SK-N-SH treated with all-trans-retinoic acid at 6 μM for 48 hours (cell line): ENCODE results near the gene TRAPPC2.
A peak's percentile ranks its signal among the peaks of the same experiment; 100 is the strongest.

ENCODE experiments used
- ATAC-seq: fragments of 200-7000 bp; cut with Tn5 transposase; 3 replicates; pipeline ENCODE4 v1.9.1; 2020; ENCODE audit warnings: mild to moderate bottlenecking, moderate library complexity
- ARNTL ChIP-seq: fragments of 450-650 bp; formaldehyde crosslinking; IDR thresholded peaks from 2 replicates; pipeline ENCODE4 v1.5.0; 2020; ENCODE audit warnings: low read depth, mild to moderate bottlenecking, moderate library complexity, borderline replicate concordance
- BACH2 ChIP-seq: fragments of 250-450 bp; sonication (Bioruptor Pico); IDR thresholded peaks from 2 replicates; pipeline ENCODE4 v1.9.0; 2021; ENCODE audit warnings: mild to moderate bottlenecking, borderline replicate concordance
- CREB5 ChIP-seq: fragments of 250-450 bp; sonication (Bioruptor Pico); IDR thresholded peaks from 2 replicates; pipeline ENCODE4 v1.5.1; 2020; ENCODE audit warnings: low read depth, mild to moderate bottlenecking, moderate library complexity
- CSDC2 ChIP-seq: fragments of 250-450 bp; sonication (Bioruptor Pico); IDR thresholded peaks from 2 replicates; pipeline ENCODE4 v1.5.0; 2020; ENCODE audit warnings: mild to moderate bottlenecking, moderate library complexity
- ESRRG ChIP-seq: fragments of 250-450 bp; sonication (Bioruptor Pico); IDR thresholded peaks from 2 replicates; pipeline ENCODE4 v1.6.1; 2021; ENCODE audit warnings: mild to moderate bottlenecking
- GLIS3 ChIP-seq: fragments of 250-450 bp; sonication (Bioruptor Pico); IDR thresholded peaks from 2 replicates; pipeline ENCODE4 v1.5.0; 2020; ENCODE audit warnings: mild to moderate bottlenecking, moderate library complexity
- ISL1 ChIP-seq: fragments of 250-450 bp; sonication (Bioruptor Pico); IDR thresholded peaks from 2 replicates; pipeline ENCODE4 v2.1.2; 2022; ENCODE audit warnings: mild to moderate bottlenecking, moderate library complexity
- OSR1 ChIP-seq: fragments of 250-450 bp; sonication (Bioruptor Pico); IDR thresholded peaks from 2 replicates; pipeline ENCODE4 v1.8.0; 2022; ENCODE audit warnings: moderate library complexity, mild to moderate bottlenecking, inconsistent platforms
- PATZ1 ChIP-seq: fragments of 250-450 bp; sonication (Bioruptor Pico); IDR thresholded peaks from 2 replicates; pipeline ENCODE4 v1.8.0; 2020; ENCODE audit warnings: mild to moderate bottlenecking, moderate library complexity, borderline replicate concordance
- PPARA ChIP-seq: fragments of 250-450 bp; sonication (Bioruptor Pico); IDR thresholded peaks from 2 replicates; pipeline ENCODE4 v1.5.0; 2020; ENCODE audit warnings: mild to moderate bottlenecking, borderline replicate concordance
- RARB ChIP-seq: fragments of 250-450 bp; sonication (Bioruptor Pico); IDR thresholded peaks from 2 replicates; pipeline ENCODE4 v1.8.0; 2021; ENCODE audit warnings: mild to moderate bottlenecking, moderate library complexity
- TCF4 ChIP-seq: fragments of 250-450 bp; sonication (Bioruptor Pico); IDR thresholded peaks from 2 replicates; pipeline ENCODE4 v1.8.0; 2021; ENCODE audit warnings: mild to moderate bottlenecking, moderate library complexity, borderline replicate concordance
- TOX ChIP-seq: fragments of 250-450 bp; sonication (Bioruptor Pico); IDR thresholded peaks from 2 replicates; pipeline ENCODE4 v1.8.0; 2021; ENCODE audit warnings: mild to moderate bottlenecking, moderate library complexity, borderline replicate concordance
- ZC3H10 ChIP-seq: fragments of 250-450 bp; sonication (Bioruptor Pico); IDR thresholded peaks from 2 replicates; pipeline ENCODE4 v1.5.1; 2021; ENCODE audit warnings: mild to moderate bottlenecking, moderate library complexity
- ZFP3 ChIP-seq: fragments of 250-450 bp; sonication (Bioruptor Pico); IDR thresholded peaks from 2 replicates; pipeline ENCODE4 v1.5.0; 2020; ENCODE audit warnings: mild to moderate bottlenecking, moderate library complexity
- ZFP30 ChIP-seq: fragments of 450-650 bp; formaldehyde crosslinking; IDR thresholded peaks from 2 replicates; pipeline ENCODE4 v1.5.0; 2022; ENCODE audit warnings: mild to moderate bottlenecking, moderate library complexity
- ZNF70 ChIP-seq: fragments of 450-650 bp; formaldehyde crosslinking; IDR thresholded peaks from 2 replicates; pipeline ENCODE4 v1.5.0; 2020; ENCODE audit warnings: mild to moderate bottlenecking, moderate library complexity
- ZNF8 ChIP-seq: fragments of 450-650 bp; formaldehyde crosslinking; IDR thresholded peaks from 2 replicates; pipeline ENCODE4 v1.5.0; 2020; ENCODE audit warnings: mild to moderate bottlenecking, moderate library complexity
- TF ChIP-seq, protein P1 (sequence below): fragments of 250-450 bp; sonication (Bioruptor Pico); IDR thresholded peaks from 2 replicates; pipeline ENCODE4 v1.5.0; 2020; ENCODE audit warnings: mild to moderate bottlenecking, moderate library complexity
- TF ChIP-seq, protein P2 (sequence below): fragments of 250-450 bp; sonication (Bioruptor Pico); IDR thresholded peaks from 2 replicates; pipeline ENCODE4 v1.5.1; 2021; ENCODE audit warnings: mild to moderate bottlenecking, moderate library complexity
- TF ChIP-seq, protein P3 (sequence below): fragments of 250-450 bp; sonication (Bioruptor Pico); IDR thresholded peaks from 2 replicates; pipeline ENCODE4 v1.8.0; 2021; ENCODE audit warnings: low read depth, mild to moderate bottlenecking, moderate library complexity, borderline replicate concordance

TRAPPC2 gene

GRCh38 chrX:13721819-13722519 is 12.5 kb downstream of the TRAPPC2 start:
- peak; percentile 82 for ATAC-seq
- TF ChIP-seq ZFP30 (CRISPR knock-in tag): no peak
- TF ChIP-seq TCF4 (CRISPR knock-in tag): no peak
- no peak for TF ChIP-seq PPARA (CRISPR knock-in tag)
- TF ChIP-seq TOX (CRISPR knock-in tag): no peak
- TF ChIP-seq ZFP3 (CRISPR knock-in tag): no peak
- no peak for TF ChIP-seq GLIS3 (CRISPR knock-in tag)
- no peak for TF ChIP-seq OSR1
- TF ChIP-seq CSDC2 (CRISPR knock-in tag): no peak
- no peak for TF ChIP-seq ZC3H10 (CRISPR knock-in tag)
- no peak for TF ChIP-seq ZNF8
- no peak for TF ChIP-seq PATZ1 (CRISPR knock-in tag)
- TF ChIP-seq CREB5: no peak
- no peak for TF ChIP-seq ARNTL (CRISPR knock-in tag)
- no peak for TF ChIP-seq ISL1
- TF ChIP-seq, all 23 proteins: peak for 0

- ATAC-seq: no peak
Measured at GRCh38 chrX:13721371-13721770, 13.0 kb downstream of the TRAPPC2 start.

GRCh38 chrX:13719192-13719856 is 15.1 kb downstream of the TRAPPC2 start:
- TF ChIP-seq TOX (CRISPR knock-in tag) (no peak), ARNTL (CRISPR knock-in tag) (no peak), ISL1 (peak; percentile 47), ZFP3 (CRISPR knock-in tag) (peak; percentile 59; the same call in 1 of the 2 replicates)
- peak; percentile 43; the same call in 2 of the 3 replicates for ATAC-seq

More at GRCh38 chrX:13721371-13721770, 13.0 kb downstream of the TRAPPC2 start:
- no peak for TF ChIP-seq OSR1
- TF ChIP-seq GLIS3 (CRISPR knock-in tag): no peak
- TF ChIP-seq ZNF8: no peak
- TF ChIP-seq RARB (CRISPR knock-in tag): no peak
- no peak for TF ChIP-seq ESRRG (CRISPR knock-in tag)
- TF ChIP-seq ZFP30 (CRISPR knock-in tag): no peak

DNA sequence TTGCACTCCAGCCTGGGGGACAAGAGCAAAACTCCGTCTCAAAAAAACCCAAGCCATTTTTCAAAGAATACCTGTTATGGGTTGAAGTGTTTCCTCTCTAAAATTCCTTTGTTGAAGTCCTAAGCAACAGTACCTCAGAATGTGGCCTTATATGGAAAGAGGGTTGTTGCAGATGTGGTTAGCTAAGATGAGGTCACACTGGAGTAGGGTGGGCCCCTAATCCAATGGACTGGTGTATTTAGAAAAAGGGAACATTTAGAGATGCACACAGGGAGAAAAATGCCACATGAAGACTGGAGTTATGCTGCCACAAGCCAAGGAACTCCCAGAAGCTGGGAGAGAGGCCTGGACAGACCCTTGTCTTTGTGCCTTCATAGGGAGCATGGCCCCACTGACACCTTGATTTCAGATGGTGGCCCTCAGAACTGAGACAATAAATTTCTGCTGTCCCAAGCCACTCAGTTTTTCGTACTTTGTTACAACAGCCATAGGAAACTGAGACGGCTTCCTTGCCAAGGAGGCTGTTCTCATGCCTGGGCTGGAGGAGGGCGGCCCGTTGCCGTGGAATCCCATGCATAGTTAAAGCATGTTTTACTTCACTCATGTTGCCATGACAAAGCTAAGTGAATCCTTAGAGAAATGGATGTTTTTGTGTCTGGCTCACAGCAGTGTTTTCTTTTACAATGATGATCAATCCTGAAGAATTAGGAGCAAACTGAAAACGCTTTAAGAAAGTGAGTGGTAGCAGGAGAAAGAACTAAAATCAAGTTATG is 16.5 kb downstream of the TRAPPC2 start:
- no peak for TF ChIP-seq BACH2 (CRISPR knock-in tag)
- no peak for TF ChIP-seq ARNTL (CRISPR knock-in tag)
- no peak for TF ChIP-seq ZNF8
- TF ChIP-seq CREB5: no peak
- TF ChIP-seq, protein P1, sequence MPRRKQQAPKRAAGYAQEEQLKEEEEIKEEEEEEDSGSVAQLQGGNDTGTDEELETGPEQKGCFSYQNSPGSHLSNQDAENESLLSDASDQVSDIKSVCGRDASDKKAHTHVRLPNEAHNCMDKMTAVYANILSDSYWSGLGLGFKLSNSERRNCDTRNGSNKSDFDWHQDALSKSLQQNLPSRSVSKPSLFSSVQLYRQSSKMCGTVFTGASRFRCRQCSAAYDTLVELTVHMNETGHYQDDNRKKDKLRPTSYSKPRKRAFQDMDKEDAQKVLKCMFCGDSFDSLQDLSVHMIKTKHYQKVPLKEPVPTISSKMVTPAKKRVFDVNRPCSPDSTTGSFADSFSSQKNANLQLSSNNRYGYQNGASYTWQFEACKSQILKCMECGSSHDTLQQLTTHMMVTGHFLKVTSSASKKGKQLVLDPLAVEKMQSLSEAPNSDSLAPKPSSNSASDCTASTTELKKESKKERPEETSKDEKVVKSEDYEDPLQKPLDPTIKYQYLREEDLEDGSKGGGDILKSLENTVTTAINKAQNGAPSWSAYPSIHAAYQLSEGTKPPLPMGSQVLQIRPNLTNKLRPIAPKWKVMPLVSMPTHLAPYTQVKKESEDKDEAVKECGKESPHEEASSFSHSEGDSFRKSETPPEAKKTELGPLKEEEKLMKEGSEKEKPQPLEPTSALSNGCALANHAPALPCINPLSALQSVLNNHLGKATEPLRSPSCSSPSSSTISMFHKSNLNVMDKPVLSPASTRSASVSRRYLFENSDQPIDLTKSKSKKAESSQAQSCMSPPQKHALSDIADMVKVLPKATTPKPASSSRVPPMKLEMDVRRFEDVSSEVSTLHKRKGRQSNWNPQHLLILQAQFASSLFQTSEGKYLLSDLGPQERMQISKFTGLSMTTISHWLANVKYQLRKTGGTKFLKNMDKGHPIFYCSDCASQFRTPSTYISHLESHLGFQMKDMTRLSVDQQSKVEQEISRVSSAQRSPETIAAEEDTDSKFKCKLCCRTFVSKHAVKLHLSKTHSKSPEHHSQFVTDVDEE (CRISPR knock-in tag): no peak
- no peak for TF ChIP-seq TCF4 (CRISPR knock-in tag)
- TF ChIP-seq, protein P2, sequence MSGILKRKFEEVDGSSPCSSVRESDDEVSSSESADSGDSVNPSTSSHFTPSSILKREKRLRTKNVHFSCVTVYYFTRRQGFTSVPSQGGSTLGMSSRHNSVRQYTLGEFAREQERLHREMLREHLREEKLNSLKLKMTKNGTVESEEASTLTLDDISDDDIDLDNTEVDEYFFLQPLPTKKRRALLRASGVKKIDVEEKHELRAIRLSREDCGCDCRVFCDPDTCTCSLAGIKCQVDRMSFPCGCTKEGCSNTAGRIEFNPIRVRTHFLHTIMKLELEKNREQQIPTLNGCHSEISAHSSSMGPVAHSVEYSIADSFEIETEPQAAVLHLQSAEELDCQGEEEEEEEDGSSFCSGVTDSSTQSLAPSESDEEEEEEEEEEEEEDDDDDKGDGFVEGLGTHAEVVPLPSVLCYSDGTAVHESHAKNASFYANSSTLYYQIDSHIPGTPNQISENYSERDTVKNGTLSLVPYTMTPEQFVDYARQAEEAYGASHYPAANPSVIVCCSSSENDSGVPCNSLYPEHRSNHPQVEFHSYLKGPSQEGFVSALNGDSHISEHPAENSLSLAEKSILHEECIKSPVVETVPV (CRISPR knock-in tag): no peak
- no peak for TF ChIP-seq ZFP30 (CRISPR knock-in tag)
- TF ChIP-seq, protein P3, sequence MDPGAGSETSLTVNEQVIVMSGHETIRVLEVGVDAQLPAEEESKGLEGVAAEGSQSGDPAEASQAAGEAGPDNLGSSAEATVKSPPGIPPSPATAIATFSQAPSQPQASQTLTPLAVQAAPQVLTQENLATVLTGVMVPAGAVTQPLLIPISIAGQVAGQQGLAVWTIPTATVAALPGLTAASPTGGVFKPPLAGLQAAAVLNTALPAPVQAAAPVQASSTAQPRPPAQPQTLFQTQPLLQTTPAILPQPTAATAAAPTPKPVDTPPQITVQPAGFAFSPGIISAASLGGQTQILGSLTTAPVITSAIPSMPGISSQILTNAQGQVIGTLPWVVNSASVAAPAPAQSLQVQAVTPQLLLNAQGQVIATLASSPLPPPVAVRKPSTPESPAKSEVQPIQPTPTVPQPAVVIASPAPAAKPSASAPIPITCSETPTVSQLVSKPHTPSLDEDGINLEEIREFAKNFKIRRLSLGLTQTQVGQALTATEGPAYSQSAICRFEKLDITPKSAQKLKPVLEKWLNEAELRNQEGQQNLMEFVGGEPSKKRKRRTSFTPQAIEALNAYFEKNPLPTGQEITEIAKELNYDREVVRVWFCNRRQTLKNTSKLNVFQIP (CRISPR knock-in tag): no peak
- no peak for TF ChIP-seq ZFP3 (CRISPR knock-in tag)
- TF ChIP-seq ZNF70: no peak
- no peak for TF ChIP-seq ESRRG (CRISPR knock-in tag)
- TF ChIP-seq ZC3H10 (CRISPR knock-in tag): no peak
- TF ChIP-seq ISL1: no peak
- TF ChIP-seq TOX (CRISPR knock-in tag): no peak
- no peak for TF ChIP-seq CSDC2 (CRISPR knock-in tag)
- ATAC-seq: no peak
